GM23248 (cell line): Measurements from ENCODE around the gene CHST13.

Experiments
- EZH2 ChIP-seq: fragments of 200-600 bp; sonication (generic); IDR thresholded peaks from 2 replicates; pipeline ENCODE4 v1.6.1; 2018; ENCODE audit warnings: antibody characterized with exemption, mild to moderate bottlenecking; ENCODE audit not compliant: insufficient read depth, poor library complexity, severe bottlenecking
- EZH2phosphoT487 ChIP-seq: fragments of 200-600 bp; sonication (generic); IDR thresholded peaks from 2 replicates; pipeline ENCODE4 v1.6.1; 2018; ENCODE audit warnings: antibody characterized with exemption, moderate library complexity, mild to moderate bottlenecking, low read depth; ENCODE audit not compliant: insufficient read depth

- no peak for TF ChIP-seq EZH2phosphoT487
- TF ChIP-seq EZH2, result no peak
These were observed 5.2 kb upstream of the CHST13 start for GRCh38 chr3:126518779-126519177.
